OCI-M1 (cell line): ENCODE measurements around the gene UROS.

Source experiments
- DNase-seq: peaks from one replicate; lab custom pipeline; 2025; lab: John Stamatoyannopoulos, UW

UROS gene

DNA sequence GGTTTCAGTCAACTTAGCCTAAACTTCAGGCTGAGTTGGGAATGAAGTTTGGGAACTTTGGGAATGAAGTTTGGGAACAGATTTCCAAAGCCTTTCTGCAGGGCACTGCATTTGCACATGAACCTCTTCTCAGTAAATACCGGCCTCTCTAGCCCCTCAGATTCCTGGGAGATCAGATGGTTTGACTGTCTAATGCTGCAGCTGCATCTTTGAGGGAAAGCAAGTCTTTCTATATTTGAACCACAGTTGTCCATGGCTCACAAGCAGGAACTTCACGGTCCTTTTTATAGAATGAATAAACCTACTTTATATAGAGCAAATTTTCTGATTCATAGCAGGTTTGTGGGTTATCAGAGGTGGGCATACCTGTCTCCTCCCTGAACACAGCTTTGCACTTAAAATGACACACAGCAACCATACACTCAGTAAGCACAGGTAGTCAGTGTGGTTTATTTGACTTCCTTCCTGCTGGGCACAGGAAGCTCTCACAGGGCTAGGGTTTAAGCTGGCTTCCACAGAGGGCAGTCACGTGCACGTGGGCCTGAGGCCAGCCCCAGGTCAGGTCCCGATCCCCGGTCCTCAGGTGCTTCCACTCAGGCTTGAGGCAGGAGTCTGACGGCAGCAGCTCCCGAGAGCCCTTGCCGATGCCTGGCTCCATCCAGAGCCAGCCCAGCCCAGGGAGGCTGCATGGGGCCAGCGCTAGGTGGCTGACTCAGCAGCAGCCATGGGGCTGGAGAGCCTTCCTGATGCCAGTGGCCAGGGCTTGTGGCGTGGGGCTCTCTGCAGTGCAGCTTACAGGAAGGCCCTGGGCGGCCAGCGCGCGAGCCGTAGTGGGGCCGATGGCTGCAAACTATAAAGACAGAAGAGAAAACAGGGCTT lies 34.7 kb downstream of the UROS start:
- no peak for DNase-seq

DNA sequence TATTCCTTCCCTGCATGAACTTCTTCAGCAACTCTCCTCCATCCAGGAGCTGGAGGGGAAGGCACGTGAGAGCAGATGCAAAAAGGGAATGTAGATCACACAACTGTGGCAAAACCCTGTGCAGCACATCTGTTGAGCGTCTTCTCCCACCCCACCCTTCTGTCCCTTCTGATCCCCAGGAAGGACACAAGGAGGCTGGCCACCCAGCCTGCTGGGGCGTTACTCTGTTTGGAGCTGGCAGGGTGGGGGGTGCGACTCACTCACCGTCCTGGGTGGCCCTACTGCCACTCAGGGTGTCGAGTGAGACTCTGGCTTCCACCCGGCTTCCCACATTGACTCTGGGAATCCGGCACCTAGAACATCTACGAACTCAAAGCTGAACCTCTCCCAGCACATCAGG lies 37.3 kb downstream of the UROS start:
- no peak for DNase-seq

DNA sequence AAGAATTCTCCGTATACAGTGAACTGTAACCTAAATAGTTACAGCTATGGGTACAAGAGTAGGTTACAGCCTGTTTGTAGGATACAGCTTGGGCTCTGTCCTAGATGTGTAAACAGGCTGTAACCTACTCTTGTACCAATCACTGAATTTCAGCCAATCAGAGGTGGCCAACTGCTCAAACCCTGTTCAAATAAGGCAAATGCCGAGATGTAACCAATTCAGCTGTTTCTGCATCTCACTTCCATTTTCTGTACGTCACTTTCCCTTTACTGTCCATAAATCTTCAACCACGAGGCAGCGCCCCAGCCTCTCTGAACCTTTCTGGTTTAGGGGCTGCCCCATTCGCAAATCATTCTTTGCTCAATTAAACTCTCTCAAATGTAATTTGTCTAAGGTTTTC lies 39.1 kb downstream of the UROS start:
- DNase-seq, result peak; percentile 18

DNA sequence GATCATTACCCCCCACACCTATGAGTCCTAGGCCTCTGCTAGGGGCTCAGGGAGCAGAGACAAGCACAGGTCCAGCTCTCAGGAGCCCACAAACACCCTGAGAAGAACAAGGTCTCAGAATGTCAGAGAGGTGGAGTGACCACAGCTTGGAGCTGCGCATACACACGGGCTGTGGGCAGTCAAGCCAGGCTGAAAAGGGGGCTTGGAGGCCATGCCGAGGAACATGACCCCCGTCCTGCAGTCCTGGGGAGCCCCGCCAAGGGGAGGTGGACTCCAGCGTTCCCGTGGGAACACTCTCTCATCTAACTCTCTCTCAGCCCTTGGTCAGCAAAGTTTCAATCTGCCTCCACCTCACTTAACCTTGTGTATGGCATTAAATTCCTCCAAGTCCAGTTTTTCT lies 39.6 kb downstream of the UROS start:
- DNase-seq, result no peak

DNA sequence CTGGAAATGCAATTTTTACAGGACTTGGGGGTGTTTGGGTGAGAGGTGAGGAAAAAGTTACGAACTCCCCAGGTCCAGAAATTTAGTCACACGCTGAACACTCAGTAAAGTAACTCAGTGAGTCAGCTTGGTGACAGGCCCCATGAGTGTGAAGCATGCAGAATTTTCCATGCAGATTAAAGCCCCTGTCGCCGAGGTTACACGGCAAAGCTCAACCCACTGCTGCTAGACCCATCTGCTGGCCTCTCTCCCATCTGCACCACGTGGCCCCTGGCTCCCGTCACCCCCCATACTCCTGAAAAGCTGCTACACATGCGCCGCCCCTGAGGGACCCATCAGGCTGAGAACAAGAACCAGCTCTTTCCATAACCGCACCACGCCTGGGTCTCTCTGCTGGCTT lies 40.4 kb downstream of the UROS start:
- no peak for DNase-seq

DNA sequence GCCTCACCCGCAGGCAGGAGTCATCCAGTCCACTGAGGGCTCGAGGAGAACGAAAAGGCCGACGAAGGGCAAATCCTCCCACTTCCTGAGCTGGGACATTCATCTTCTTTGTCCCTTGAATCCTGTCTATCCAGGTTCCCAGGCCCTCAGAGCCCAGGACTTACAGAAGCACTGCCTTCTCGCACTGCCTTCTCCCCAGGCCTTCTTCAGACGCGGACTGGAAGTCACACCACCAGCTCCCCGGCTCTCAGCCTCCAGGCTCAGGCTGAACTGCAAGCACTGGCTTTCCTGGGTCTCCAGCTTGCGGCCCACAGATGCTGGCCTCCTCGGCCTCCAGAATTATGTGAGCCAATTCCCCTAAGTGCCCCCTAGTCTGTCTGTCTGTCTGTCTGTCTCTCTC lies 41.0 kb downstream of the UROS start:
- no peak for DNase-seq

DNA sequence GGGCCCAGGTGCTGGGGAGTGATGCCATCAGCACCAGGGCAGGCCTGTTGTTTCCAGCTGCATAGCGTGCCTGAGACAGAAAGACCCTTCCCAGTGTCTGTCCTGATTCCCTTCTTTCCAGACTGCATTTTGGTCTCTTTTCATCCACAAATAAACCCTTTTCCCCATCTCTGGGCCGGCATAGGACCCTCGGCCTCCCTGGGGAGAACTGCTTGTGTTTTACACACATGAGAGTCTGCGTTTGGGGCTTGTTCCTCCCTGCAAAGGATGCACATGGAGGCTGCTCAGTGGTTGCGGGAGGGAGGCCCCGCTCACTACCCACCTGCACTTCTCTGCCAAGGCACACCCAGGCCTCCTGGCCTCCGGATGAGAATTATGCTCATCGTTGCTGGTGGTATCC lies 41.7 kb downstream of the UROS start:
- no peak for DNase-seq

DNA sequence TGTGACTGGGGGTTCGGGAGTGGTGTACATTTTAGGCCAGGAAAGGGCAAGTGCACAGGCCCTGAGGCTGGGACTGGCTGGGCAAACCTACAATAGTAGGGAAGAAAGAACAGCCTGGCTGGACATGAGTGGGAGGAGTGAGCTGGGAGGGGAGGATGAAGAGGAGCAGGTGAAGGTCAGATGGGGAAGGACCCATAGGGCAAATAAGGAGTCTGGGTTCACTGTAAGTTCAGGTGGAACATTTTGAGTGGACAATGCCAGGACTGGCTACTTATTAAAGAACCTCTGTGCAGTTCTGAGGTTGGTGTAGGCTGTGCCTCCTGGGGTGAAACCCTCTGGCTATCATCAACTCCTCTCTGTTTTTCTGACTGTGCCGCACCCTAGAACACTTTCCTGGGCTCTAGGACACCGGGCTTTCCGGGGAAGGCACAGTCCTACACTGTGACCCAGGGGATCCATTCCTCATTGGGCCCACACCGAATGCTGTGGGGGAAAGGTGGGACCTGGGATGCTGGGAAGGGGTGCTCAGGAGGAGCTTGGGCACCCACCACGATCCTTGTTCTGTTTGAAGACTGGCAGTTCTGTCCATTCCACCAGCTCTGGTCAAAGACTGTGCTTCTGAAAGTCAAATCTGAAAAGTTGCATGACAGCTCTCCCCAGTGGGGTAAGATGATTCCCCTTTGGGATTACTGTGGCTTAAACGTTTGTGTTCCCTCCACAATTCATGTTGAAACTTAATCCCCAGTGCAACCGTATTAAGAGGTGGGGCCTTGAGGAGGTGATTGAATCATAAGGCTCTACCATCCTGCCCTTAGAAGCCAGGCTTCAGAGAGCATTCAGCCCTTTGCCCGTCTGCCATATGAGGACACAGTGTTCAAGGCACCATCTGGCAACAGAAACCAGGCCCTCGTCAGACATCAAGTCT lies 43.4 kb downstream of the UROS start:
- DNase-seq, result no peak

DNA sequence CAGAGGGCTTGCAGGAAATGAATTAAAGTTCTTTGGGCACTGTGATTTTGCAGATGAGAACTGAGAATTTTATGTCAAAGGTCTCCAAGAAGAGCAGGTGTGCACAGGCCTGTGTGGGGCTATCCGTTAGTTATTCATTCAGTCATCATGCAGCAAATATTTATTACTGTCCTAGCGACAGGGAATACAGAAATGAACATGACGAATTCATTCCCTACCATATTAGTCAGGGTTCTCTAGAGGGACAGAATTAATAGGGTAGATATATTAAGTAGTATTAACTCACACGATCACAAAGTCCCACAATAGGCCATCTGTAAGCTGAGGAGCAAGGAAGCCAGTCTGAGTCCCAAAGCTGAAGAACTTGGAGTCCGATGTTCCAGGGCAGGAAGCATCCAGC lies 44.5 kb downstream of the UROS start:
- no peak for DNase-seq

DNA sequence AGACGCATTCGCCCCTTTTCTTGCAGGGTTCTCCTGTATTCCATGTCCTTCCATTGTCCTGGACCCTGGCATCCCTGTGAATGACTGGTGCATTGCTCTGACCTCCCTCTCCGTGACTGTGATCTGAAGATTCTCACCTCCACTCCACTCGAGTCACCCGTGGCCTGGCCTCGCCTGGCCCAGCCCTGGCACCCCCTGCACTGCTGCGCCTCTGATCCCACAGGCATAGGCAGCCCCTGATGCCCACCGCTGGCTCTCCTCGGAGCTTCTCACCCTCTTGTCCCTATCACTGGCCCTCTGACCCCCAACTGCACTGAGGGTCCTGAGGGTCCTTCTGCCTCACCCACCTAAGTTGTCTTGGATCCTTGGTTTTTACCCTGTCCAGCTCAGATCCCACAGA lies 45.3 kb downstream of the UROS start:
- DNase-seq, result no peak

DNA sequence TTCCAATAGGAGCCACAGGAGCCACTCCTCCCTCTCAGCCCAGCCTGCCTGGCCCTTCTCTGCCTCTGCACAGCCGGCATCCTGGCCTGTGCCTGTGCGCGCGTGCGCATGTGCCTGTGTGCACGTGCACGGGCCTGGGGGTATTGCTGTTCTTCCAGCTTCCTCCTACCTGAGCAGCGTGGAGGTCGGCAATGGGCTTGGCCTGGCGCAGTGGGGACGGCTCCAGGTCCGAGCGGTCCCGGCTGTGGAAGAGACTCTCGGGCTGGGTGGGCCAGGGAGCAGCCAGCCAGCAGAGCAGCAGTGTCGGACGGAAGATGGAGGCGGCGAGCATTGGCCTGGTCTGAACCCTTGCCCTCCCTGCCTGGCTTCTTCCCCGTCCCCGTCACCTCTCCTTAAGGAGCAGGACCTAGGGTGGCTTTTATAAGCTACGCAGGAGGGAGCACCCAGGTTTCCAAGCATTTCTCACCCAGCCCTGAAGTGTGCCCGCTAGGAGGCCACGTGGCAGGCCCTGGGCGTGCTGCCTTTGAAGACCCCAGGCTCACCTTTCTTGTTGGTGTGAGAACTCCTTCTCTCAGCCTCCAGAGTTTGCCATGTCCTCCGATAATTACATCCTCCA lies 47.5 kb downstream of the UROS start, which contains the start of gene MMP21:
MMP21 (minus strand) TSS at position 331 of the 616 bp plus-strand sequence; CDS start at position 331, 0 bp downstream.
- no peak for DNase-seq

DNA sequence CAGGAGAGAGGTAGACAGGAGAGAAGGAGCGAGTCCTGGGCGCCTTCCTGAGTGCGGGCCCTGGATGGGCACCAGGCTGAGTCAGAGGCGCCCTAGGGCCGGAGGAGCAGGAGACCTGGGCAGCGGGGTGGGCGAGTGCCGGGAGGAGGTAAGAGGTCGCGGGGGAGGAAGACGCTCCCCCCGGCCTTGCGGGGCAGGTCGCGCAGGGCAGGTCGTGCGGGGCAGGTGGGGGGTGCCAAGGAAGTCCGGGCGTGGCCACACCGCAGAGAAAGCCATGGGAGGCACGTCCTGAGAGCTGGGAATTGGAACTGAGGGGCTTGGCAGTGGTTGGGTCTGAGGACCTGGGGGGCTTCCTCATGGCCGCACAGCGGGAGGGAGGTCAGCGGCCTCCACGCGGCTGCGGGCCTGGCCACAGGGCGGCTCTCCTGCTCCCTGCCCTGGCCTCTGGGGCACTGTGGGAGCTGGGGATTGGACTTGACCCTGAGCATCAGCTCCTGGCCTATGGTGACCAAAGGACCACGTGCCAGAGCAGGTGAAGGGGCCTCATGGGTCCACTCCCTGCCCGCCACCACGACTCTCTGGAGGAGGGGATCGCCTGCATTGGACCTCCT lies 48.4 kb downstream of the UROS start:
- no peak for DNase-seq

DNA sequence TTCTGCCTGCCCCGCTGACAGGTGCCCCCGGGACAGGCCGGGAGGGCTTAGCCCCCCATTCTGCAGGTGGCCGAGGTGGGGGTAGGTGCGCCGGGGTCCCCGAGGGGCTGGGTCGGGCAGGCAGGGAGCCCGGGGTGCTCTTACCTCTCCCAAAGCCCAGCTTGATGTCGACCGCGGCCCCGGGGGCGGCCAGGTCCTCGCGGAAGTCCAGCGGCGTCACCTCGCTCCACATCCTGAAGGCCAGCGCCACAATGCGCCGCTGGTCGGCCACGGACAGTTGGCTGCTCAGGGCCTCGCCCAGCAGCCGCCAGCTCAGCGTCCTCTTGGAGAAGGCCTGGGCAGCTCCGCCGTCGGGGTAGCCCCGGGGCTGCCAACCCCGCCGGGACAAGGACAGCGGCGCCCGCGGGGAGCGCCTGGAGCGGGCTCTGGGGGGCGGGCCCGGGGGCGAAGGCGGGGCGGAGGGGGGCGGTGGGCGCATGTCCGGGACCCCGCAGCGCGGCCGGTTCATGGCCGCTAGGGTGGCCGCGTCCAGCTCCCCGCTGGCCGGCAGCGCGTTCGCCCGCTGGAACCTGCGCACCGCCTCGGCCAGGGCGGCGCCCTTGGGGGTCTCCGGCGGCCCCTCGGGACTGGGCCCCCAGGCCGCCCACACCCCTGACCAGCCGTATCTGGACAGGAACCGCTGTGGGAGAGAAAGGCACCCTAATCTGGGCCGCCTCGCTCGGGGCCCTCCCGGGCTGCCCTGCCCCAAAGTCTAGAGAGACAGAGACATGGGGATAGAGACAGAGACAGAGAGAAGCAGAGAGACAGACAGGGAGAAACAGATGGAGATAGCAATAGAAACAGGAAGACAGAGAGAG lies 49.1 kb downstream of the UROS start:
- DNase-seq, result no peak

DNA sequence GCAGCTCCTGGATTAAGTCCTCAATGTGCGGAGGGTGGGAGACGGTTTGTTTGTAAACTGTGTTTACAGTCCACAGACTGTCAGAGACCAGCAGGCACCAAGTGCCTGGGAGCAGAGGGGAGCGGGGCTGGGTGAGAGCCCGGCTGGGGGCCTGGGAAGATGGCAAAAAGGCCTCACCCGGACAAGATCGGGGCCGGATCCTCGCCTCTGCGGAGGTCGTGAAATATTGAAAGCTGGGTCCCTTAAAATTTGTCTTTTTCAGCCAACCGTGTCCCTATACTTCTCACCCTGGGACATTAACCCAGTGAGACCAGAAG lies 50.2 kb downstream of the UROS start:
- no peak for DNase-seq

DNA sequence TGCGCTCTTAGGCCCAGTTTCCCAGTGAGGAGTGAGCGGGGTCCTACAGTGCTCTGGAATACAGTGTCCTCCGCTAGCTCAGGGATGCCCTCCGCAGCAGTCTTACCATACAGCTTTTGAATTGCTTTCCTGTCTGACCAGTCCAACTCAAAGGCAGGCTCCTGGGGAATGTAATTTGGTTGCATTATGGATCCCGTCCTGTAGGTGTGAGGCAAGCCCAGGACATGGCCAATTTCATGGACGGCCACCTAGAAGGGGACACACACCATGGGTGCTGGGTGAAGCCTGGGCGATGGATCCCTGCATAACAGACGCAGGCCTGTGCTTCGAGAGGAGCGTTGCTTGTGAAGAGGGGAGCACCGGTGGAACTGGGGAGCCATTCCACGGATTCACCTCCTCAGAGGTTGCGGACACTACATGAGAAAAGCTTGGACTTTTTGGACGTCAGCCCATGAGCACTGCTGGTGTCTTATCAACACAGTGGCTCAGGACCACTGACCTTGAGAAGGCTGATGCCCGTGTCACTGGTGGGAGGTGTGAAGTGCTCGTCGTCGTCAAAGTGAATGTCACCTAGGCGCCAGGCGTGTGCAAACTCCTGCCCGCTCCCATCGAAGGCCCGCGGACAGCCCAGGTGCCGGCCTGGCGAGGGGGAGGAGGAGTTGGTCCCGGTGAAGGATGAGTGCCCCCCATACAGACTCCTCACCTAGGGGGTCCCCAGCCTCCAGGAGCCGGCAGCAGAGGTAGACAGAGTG lies 50.8 kb downstream of the UROS start:
- no peak for DNase-seq

DNA sequence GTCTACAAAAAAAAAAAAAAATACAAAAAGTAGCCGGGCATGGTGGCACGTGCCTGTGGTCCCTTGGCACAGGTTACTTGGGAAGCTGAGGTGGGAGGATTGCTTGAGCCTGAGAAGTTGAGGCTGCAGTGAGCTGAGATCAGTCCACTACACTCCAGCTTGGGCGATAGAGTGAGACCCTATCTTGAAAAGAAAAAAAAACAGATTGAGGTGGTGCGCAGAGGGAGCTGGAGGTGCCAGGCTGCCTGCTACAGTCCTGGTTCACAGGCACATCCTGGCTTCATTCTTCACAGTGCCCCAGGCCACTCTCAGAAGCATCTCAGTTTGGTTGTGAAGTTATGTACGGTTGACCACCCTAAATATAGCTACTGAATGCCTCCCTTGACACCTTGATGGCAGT lies 52.2 kb downstream of the UROS start:
- no peak for DNase-seq

DNA sequence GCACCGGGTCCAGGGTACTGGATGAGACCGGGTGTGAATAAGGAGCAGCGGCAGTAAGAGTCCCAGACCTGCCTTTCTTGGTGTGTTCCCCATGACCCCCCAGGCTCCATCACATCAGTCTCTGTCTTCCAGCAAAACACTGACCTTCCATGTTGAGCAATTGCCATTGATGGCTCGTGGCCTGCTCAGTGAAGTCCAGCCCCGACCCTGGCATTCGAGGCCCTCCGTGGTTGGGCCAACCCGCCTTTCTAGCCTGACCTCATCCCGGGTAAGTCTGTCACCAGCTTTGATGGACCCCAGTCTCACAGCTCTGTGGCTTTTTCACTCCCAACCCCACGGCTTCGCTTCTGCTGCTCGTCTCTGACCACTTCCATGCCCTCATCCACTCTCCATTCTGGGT lies 53.9 kb downstream of the UROS start:
- DNase-seq, result no peak

DNA sequence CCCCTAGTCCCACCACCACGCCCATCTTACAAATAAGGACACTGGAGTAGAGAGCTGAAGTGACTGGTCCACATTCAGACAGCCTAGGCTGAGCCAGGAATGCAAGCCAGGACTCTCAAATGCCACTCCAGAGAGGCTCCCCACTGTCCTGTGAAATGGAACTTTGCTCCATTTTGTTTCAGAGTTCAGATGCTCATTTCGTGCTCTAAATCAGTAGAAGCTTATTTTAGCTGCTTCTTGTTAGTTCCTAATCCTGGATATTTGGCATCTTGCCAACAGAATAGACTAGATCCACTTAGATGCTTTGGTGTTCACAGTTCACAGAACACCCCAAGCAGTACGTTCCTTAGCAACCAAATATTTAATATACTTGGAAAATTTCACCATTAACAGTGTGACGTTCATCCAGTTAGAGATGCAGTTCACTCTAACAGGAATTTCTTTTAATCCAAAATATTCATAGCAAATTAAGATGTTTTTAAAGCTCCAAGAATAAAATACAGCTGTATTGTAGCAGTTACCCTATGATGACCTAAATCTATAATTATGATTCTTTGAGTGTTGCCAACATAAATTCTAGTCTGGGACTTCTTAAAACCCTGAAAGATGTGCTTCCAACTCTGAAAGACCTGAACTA lies 54.7 kb downstream of the UROS start:
- DNase-seq, result no peak

DNA sequence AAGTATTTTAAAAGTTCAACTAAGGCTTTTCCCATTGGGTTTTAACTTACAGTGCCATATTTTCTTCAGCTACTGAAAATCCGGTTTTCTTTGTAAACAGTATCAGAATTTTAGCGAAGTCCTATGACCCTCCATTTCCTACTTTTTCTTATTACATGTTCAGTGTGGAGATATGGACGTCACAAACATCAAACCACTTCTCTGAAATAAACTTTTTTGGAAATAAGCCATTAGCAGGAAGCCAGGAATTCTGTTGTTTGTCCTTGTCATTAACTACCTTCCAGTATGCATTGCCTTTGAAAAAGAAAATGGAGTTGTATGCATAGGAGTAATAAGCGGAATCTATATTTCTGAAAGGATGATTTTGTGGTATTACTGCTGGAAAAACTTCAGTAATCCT lies 56.5 kb downstream of the UROS start:
- DNase-seq, result no peak

DNA sequence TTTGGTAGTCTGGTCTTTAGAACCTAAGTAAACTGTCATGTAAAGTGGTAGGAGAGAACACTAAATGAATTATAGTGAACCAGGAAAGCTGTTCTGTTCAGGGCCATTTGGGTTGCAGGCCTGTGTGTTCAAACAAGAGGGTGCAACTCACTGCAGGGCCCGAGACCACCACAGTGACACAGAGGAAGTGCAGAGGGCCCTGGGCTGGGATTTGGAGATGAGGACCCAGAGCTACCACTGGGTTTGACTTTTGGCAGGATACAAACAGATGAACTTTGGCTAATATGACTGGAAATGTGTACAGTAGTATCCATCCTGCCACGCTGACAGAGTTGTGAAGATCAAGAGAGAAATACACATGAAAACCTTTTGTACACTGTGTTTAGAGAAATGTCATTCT lies 57.2 kb downstream of the UROS start:
- no peak for DNase-seq
